B cell (primary cell): ENCODE measurements around the gene STPG1. TPM values are rescaled to one million over a fixed set of nuclear protein-coding genes. Genes with fewer than 3 reads are reported as not detected.

ENCODE experiments used
- ATAC-seq: fragments of 200-7000 bp; cut with Tn5 transposase; one replicate; pipeline ENCODE4 v1.10.0; 2021; ENCODE audit warnings: low read depth, mild to moderate bottlenecking, moderate number of reproducible peaks, moderate library complexity
- CTCF ChIA-PET: fragments of 350-600 bp; sonication (Branson Sonifier 250); formaldehyde crosslinking; loops from one replicate; lab custom pipeline; 2021; ENCODE audit warnings: antibody characterized with exemption, inconsistent platforms; lab: Charles Lee
- POLR2A ChIA-PET: fragments of 350-600 bp; sonication (Branson Sonifier 250); formaldehyde crosslinking; loops from one replicate; lab custom pipeline; 2021; ENCODE audit warnings: antibody characterized with exemption; lab: Charles Lee
- DNase-seq: peaks from one replicate; pipeline ENCODE4 v3.0.0; 2013
- H2AFZ ChIP-seq: 2 replicates; pipeline ENCODE4 v1.6.1; 2012; ENCODE audit warnings: mild to moderate bottlenecking, low read depth, low read length; ENCODE audit not compliant: insufficient read depth, poor library complexity, severe bottlenecking
- H3K27ac ChIP-seq, 2 donors: 1 replicate in 1 of 2; 2 replicates in 1 of 2; pipeline ENCODE4 v1.5.1; 2012 to 2013; ENCODE audit warnings: low read length in 2 of 2, mild to moderate bottlenecking in 2 of 2, moderate library complexity in 1 of 2
- H3K27me3 ChIP-seq, 4 experiments: fragments of 200-600 bp in 1 of 4; sonication (generic) in 1 of 4; replicated peaks in 1 of 4; 1 replicate in 2 of 4; 2 replicates in 2 of 4; pipeline versions ENCODE4 v1.6.1 to v1.7.0; 2013 to 2016; ENCODE audit warnings: low read length in 3 of 4, mild to moderate bottlenecking in 2 of 4, mixed read lengths in 1 of 4, moderate library complexity in 1 of 4; ENCODE audit not compliant: insufficient read depth in 4 of 4, control insufficient read depth in 3 of 4; ENCODE audit errors: control extremely low read depth in 1 of 4
- H3K36me3 ChIP-seq, 2 experiments: replicated peaks in 1 of 2; 1 replicate in 1 of 2; 2 replicates in 1 of 2; pipeline versions ENCODE4 v1.6.1 to v1.7.1; 2013; ENCODE audit warnings: low read length in 1 of 2; ENCODE audit not compliant: insufficient read depth in 2 of 2, control insufficient read depth in 1 of 2; ENCODE audit errors: control extremely low read depth in 1 of 2, extremely low read depth in 1 of 2
- H3K4me1 ChIP-seq, 2 donors: fragments of 200-600 bp in 1 of 2; sonication (generic) in 1 of 2; 1 replicate in 1 of 2; 2 replicates in 1 of 2; pipeline versions ENCODE4 v1.5.1 to v1.6.1; 2013 to 2017; ENCODE audit warnings: low read length in 2 of 2; ENCODE audit not compliant: control insufficient read depth in 2 of 2, insufficient read depth in 2 of 2
- H3K4me2 ChIP-seq: replicated peaks from 2 replicates; pipeline ENCODE3; 2012; ENCODE audit warnings: mild to moderate bottlenecking, low read depth, low read length; ENCODE audit not compliant: poor library complexity, severe bottlenecking
- H3K4me3 ChIP-seq, 5 experiments: fragments of 200-600 bp in 1 of 5; sonication (generic) in 1 of 5; 1 replicate in 3 of 5; 2 replicates in 2 of 5; pipeline versions ENCODE4 v1.5.1 to v1.7.0; 2011 to 2016; ENCODE audit warnings: low read length in 4 of 5, mild to moderate bottlenecking in 4 of 5, low read depth in 2 of 5, control low read depth in 1 of 5, moderate library complexity in 1 of 5; ENCODE audit not compliant: insufficient read depth in 1 of 5; ENCODE audit errors: control extremely low read depth in 1 of 5, extremely low read depth in 1 of 5
- H3K79me2 ChIP-seq: fragments of 200-600 bp; sonication (generic); one replicate; pipeline ENCODE4 v1.6.0; 2016; ENCODE audit warnings: low read length; ENCODE audit not compliant: control insufficient read depth, insufficient read depth
- H3K9ac ChIP-seq: fragments of 200-600 bp; sonication (generic); 2 replicates; pipeline ENCODE4 v1.6.1; 2017; ENCODE audit warnings: mild to moderate bottlenecking, low read length, moderate library complexity
- H3K9me3 ChIP-seq, 3 donors: one replicate each; pipeline versions ENCODE4 v1.6.1 to v1.7.1; 2013; ENCODE audit warnings: low read length in 2 of 3; ENCODE audit not compliant: control insufficient read depth in 2 of 3, insufficient read depth in 1 of 3; ENCODE audit errors: control extremely low read depth in 1 of 3
- H4K20me1 ChIP-seq: 2 replicates; pipeline ENCODE4 v1.6.0; 2012; ENCODE audit warnings: mild to moderate bottlenecking, low read length; ENCODE audit not compliant: insufficient read depth, control insufficient read depth, poor library complexity, severe bottlenecking
- H3K27ac Mint-ChIP-seq: one replicate; pipeline ENCODE4 v1.8.0; 2021; ENCODE audit warnings: mixed read lengths
- H3K27me3 Mint-ChIP-seq: one replicate; pipeline ENCODE4 v1.8.0; 2021; ENCODE audit warnings: mixed read lengths
- H3K4me1 Mint-ChIP-seq: one replicate; pipeline ENCODE4 v1.8.0; 2021; ENCODE audit warnings: mixed read lengths
- H3K4me3 Mint-ChIP-seq: one replicate; pipeline ENCODE4 v1.8.0; 2021; ENCODE audit warnings: mixed read lengths
- H3K9me3 Mint-ChIP-seq: one replicate; pipeline ENCODE4 v1.8.0; 2022; ENCODE audit warnings: mixed read lengths; ENCODE audit not compliant: insufficient read depth
- CTCF ChIP-seq: fragments of 200-600 bp; IDR thresholded peaks from one replicate; pipeline ENCODE4 v1.8.0; 2022; ENCODE audit warnings: antibody characterized with exemption, mild to moderate bottlenecking
- EZH2 ChIP-seq: IDR thresholded peaks from 2 replicates; pipeline ENCODE4 v1.6.1; 2012; ENCODE audit warnings: borderline replicate concordance, low read depth, mild to moderate bottlenecking, moderate library complexity, low read length; ENCODE audit not compliant: insufficient read depth, poor library complexity, severe bottlenecking
- WGBS: methylation state at CpG from one replicate; pipeline ENCODE4 v1.1.5; 2013; ENCODE audit warnings: missing lambda C conversion rate; ENCODE audit not compliant: insufficient coverage; 5-methylcytosine and 5-hydroxymethylcytosine counted together
- intact Hi-C: fragments of 100-400 bp; cut with micrococcal nuclease; formaldehyde crosslinking; loops from one replicate; pipeline ENCODE4 v1.10.0; 2022
- polyA plus RNA-seq: library from polyadenylated mRNA; depleted of rRNA; stranded (reverse); fragments of >200 nt; gene quantifications from 2 replicates; pipeline ENCODE4 v1.2.3, GENCODE V29; 2012
- total RNA-seq, 2 donors: library from RNA; stranded (reverse); fragments of 120-200 nt in 1 of 2; gene quantifications; 1 replicate in 1 of 2; 2 replicates in 1 of 2; pipeline versions ENCODE4 v1.2.3 to v1.2.4, GENCODE V29; 2013 to 2022

The STPG1 gene
- total and polyA plus RNA-seq, 2 donors (not counting 1 experiment from before 2014, with no cell fraction given) = 4.6 to 6.1 TPM

DNA sequence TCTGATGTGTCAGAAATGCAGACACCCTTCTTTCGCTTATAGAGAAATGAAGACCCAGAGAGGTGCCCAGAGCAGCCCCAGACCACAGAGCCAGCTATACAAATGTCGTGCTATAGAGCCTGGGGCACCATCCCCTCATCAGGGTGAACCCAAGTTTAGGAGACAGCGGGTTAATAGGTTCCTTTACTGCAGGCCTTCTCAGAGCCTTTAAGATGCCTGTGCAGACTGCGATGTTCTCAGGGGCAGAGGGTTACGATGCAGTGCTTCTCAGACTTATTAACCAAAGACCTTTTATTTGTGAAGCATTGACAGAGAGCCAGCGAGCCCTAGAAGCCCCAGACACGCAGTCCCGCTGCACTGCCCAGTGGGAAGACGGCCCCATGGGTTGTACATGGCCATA is 46.9 kb downstream of the STPG1 start:
- H3K4me3 Mint-ChIP-seq = no peak overlapping the region
- H3K4me3 ChIP-seq = no peak overlapping the region
- H3K9ac ChIP-seq = no peak overlapping the region
- H3K27me3 ChIP-seq = no peaks in the 10 kb centered on the region
- no peaks in the 10 kb centered on the region for H3K9me3 Mint-ChIP-seq
- intact Hi-C loops = no loop called here
- peaks cover under 1 to 1% of the 10 kb centered on the region in 2 donors for H3K4me1 ChIP-seq
- TF ChIP-seq CTCF (no peak), EZH2 (no peak)
- no peak overlapping the region for H3K27ac Mint-ChIP-seq
- H2AFZ ChIP-seq = no peak overlapping the region
- no peak overlapping the region for H3K4me2 ChIP-seq
- peaks cover 2% of the 10 kb centered on the region for H3K4me1 Mint-ChIP-seq
- DNase-seq = no peak
- no peaks in the 10 kb centered on the region for H3K9me3 ChIP-seq
- no peaks in the 10 kb centered on the region for H4K20me1 ChIP-seq
- H3K27ac ChIP-seq = no peak overlapping the region
- no peaks in the 10 kb centered on the region for H3K27me3 Mint-ChIP-seq
- POLR2A ChIA-PET = no interaction called here
- H3K79me2 ChIP-seq = no peaks in the 10 kb centered on the region
- no peaks in the 10 kb centered on the region for H3K36me3 ChIP-seq
- WGBS = 96% methylated on average over 9 of the region's 9 CpGs
- CTCF ChIA-PET = interaction anchor here (1.5 kb wide), 1 partner anchor 216 kb away, joined by 4 read pairs; no protein-coding TSS in a partner anchor
- ATAC-seq = no peak

DNA sequence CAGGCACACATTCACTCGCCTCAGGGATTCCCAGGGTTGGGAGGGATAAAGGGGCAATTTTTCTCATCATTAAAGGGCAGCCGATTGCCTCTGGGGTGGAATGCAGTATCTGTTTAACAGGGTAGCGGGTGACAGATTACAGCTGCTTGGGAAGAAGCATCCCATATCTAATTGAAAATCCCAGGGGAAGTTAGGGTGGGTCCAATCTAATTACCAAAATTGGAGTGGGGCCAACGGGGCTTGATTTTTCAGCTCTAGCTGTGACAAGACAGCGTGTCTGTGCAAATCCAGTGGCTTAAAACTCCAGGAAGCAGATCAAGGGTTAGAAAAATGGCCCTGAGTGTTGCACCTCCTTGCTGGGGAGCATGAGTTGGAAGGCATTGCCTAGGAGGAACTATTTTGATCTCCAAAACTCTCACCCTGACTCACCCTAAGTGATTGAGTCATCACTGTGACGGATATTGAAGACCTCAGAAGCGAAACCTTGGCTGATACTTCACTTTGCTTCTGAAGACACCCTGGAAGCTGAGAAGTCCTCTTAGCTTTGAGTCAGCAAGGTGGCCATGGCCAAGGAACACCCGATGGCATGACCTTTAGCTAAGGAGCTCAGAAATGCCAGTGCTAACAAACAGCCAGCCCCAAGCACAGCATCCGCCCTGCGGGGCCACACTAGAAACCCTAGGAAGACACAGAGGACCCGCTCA is 48.5 kb downstream of the STPG1 start:
- CTCF ChIA-PET = interaction anchor here (1.8 kb wide), 1 partner anchor 26 kb away, joined by 5 read pairs; no protein-coding TSS in a partner anchor
- Histone ChIP-seq H3K4me3 (no peak overlapping the region), H3K79me2 (no peaks in the 10 kb centered on the region), H3K9ac (no peak overlapping the region), H3K4me2 (no peak overlapping the region), H3K36me3 (no peaks in the 10 kb centered on the region), H3K27ac (no peak overlapping the region), H3K9me3 (no peaks in the 10 kb centered on the region), H2AFZ (no peak overlapping the region), H4K20me1 (no peaks in the 10 kb centered on the region), H3K27me3 (no peaks in the 10 kb centered on the region), H3K4me1 (no peaks in the 10 kb centered on the region)
- no peaks in the 10 kb centered on the region for H3K27me3 Mint-ChIP-seq
- WGBS = 79% methylated on average over 5 of the region's 11 CpGs
- ATAC-seq (no peak), DNase-seq (no peak)
- POLR2A ChIA-PET = no interaction called here
- no peaks in the 10 kb centered on the region for H3K9me3 Mint-ChIP-seq
- H3K4me1 Mint-ChIP-seq = no peaks in the 10 kb centered on the region
- H3K4me3 Mint-ChIP-seq = no peak overlapping the region
- no peak overlapping the region for H3K27ac Mint-ChIP-seq
- intact Hi-C loops = no loop called here
- TF ChIP-seq EZH2 (no peak), CTCF (no peak)
